Epithelial cell of proximal tubule (primary cell): ENCODE results near the gene ARHGAP42. TPM values are rescaled to one million over a fixed set of nuclear protein-coding genes. Genes with fewer than 3 reads are reported as not detected.

ENCODE experiments used
- DNase-seq: peaks from one replicate; pipeline ENCODE4 v3.0.0-alpha.2; 2011; ENCODE audit warnings: low read depth
- H3K4me3 ChIP-seq: 2 replicates; pipeline ENCODE4 v1.5.1; 2011; ENCODE audit warnings: low read depth, mild to moderate bottlenecking, low read length
- total RNA-seq: library from RNA; depleted of rRNA; stranded (reverse); fragments of >200 nt; gene quantifications from 2 replicates; pipeline ENCODE4 v1.2.3, GENCODE V29; 2015
- TF ChIP-seq, protein P1 (sequence below): conservative IDR thresholded peaks from 2 replicates; pipeline ENCODE4 v1.5.1; 2012; ENCODE audit warnings: low read depth, mild to moderate bottlenecking, low read length

Gene ARHGAP42
- total RNA-seq, 1 donor from 2014 or later = 8.0 TPM

DNA sequence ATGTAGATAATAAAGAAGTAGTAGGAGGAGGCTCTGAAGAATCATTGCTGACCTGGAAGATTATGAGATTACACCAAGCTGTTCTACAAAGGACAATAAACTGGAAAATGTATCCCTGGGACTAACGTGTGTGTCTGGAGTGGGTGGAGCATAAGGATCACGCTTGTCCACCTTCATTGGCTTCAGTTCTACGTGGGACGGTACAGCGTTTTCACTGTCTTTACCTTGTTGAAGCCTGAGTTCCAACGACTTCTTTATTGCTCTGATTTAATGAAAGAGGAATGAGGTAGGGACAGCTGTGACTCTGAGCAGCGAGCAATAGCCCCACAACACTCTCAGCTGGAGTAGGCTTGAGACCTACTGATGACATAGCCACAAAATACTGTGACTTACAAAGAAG lies 87.0 kb downstream of the ARHGAP42 start:
- H3K4me3 ChIP-seq = no peak overlapping the region
- TF ChIP-seq, protein P1, sequence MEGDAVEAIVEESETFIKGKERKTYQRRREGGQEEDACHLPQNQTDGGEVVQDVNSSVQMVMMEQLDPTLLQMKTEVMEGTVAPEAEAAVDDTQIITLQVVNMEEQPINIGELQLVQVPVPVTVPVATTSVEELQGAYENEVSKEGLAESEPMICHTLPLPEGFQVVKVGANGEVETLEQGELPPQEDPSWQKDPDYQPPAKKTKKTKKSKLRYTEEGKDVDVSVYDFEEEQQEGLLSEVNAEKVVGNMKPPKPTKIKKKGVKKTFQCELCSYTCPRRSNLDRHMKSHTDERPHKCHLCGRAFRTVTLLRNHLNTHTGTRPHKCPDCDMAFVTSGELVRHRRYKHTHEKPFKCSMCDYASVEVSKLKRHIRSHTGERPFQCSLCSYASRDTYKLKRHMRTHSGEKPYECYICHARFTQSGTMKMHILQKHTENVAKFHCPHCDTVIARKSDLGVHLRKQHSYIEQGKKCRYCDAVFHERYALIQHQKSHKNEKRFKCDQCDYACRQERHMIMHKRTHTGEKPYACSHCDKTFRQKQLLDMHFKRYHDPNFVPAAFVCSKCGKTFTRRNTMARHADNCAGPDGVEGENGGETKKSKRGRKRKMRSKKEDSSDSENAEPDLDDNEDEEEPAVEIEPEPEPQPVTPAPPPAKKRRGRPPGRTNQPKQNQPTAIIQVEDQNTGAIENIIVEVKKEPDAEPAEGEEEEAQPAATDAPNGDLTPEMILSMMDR = no peak
- no peak for DNase-seq

DNA sequence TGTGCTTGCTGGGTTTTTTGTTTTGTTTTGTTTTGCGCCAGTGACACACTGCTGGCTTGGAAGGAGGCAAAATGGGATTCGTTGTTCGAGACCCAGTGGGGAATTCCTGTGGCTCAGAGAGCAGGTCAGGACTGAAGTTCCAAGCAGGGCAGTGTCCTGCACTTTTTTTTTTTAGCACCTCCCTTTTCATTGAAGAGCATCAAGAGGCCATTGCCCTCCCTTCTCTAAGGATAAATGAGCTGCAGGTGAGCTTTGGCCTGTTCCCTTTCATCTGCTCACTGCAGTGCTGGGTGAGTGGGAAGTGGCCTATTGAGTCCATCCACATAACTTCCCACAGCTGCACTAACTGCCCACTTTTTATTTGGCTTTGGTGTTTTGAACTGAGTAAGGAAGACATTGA lies 87.8 kb downstream of the ARHGAP42 start:
- no peak overlapping the region for H3K4me3 ChIP-seq
- TF ChIP-seq, protein P1 = no peak
- DNase-seq = peak; percentile 89

DNA sequence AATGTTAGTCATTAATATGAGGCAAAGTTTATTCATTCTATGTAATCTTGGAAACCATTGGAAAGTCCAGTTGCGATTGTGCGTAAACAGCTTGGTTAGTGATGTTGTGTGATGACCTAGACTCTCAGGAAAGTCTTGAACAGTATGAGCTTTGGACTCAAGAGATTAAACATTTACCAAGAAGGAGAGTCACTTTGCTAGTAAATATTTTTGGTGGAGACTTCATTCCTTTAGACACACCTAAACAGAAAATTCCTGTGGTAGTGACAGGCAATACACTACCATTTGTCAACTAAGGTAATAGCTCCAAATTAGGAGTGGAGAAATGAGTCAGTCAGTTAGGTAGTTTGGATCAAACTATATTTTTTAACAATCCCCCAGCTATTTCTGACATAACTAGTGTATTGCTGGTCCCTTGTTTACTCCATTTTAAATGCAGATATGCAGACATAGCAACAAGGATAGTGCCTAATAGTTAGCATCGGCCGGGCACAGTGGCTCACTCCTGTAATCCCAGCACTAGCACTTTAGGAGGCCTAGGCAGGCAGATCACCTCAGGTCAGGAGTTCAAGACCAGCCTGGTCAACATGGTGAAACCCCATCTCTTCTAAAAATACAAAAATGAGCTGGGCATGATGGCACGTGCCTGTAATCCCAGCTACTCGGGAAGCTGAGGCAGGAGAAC lies 89.3 kb downstream of the ARHGAP42 start:
- DNase-seq = peak; percentile 100

DNA sequence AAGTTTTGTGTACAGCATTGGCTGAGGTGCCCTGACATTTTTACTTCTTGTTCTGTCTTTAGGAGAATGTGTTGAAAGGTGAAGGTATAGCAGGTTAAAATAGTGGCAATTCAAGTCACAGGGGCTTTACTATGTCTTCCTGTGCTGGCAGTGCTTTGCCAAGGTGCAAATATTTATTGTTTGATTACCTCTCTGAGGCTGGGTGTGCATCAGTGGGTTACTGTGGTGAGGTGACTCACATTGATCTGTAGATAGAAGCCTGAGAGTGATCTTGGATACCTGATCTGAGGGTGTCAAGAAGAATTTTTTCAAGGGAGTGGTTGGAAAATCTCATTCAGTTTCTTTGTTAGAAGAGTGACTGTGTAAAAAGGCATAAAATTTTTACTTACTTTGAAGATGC lies 90.0 kb downstream of the ARHGAP42 start:
- no peak overlapping the region for H3K4me3 ChIP-seq
- DNase-seq = peak; percentile 59
- TF ChIP-seq, protein P1 = no peak

More for the DNA sequence above, 89.3 kb downstream of the ARHGAP42 start:
- TF ChIP-seq, protein P1 = no peak
- H3K4me3 ChIP-seq = no peak overlapping the region

DNA sequence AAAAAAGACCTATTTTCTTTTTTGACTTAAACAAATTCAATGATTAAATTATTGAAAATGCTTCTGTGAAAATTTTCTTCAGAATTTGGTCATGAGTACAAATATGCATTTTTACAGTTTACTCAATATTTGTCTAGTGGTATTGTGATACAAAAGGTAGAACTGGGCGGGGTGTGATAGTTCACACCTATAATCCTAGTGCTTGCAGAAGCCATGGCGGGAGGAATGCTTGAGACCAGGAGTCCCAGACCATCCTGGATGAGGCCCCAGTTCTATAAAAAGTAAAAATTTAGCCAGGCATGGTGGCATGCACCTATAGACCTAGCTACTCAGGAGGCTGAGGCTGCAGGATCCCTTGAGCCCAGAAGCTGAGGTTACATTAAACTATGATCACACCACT lies 90.6 kb downstream of the ARHGAP42 start:
- no peak overlapping the region for H3K4me3 ChIP-seq
- no peak for DNase-seq
- TF ChIP-seq, protein P1 = no peak

DNA sequence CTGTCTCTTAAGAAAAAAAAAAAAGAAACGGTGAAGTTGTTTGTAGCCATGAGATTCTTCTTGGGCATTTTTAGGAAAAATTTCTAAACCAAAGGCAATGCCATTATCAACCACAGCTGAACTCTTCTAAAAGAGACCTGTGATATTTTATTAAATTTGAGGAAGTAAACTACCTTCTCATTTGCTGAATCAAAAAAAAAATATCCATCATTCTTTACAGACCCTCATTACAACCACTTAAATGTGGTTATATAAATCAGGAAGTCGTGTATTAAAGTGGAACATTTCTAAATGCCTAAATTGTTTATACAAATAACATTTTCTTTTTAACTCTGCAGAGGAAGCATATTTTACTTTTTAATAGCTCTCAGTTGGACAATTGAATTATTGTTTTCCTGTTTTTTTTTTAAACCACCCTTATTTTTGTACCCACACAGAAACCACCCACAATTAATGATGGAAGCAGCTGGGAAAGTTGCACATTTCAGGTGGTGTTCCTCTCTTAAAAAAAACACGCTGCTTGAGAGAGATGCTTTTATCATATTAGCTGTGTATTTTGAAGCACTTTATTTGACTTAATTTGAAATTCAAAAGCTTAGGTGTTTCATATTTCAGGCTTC lies 91.2 kb downstream of the ARHGAP42 start:
- no peak for DNase-seq
- no peak overlapping the region for H3K4me3 ChIP-seq
- TF ChIP-seq, protein P1 = no peak

DNA sequence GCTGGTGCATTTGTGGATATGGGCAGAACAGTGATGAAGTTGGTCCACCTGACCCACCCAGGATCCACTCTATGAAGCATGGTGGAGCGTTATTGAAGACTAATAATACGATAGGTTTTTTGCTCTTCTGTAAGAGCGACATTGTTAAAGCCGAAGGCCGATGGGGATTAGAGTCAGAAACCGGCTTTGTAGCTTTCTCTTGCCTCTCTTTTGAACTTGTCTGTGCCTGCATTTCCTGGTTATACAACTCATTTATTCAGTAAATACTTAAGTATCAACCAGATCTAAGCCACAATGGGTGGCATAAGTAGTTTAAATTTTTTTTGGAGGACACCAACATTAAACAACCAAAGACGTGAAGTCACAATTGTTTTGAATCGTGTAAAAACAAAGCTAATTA lies 93.4 kb downstream of the ARHGAP42 start:
- TF ChIP-seq, protein P1 = no peak
- H3K4me3 ChIP-seq = no peak overlapping the region
- DNase-seq = no peak
